Muscle of leg (tissue), 11 donors: ENCODE results near the gene CD53. TPM values are rescaled to one million over a fixed set of nuclear protein-coding genes. Genes with fewer than 3 reads are reported as not detected.

Source experiments
- DNase-seq: peaks from one replicate; pipeline ENCODE4 v3.0.0; 2013
- H3K27ac ChIP-seq: one replicate; pipeline ENCODE4 v1.5.1; 2013; ENCODE audit warnings: mild to moderate bottlenecking, low read length, control low read depth
- H3K27me3 ChIP-seq: one replicate; pipeline ENCODE4 v1.6.1; 2013; ENCODE audit warnings: low read length; ENCODE audit not compliant: control insufficient read depth, insufficient read depth
- H3K36me3 ChIP-seq: one replicate; pipeline ENCODE4 v1.6.1; 2013; ENCODE audit warnings: low read length; ENCODE audit not compliant: control insufficient read depth, insufficient read depth
- H3K4me1 ChIP-seq: one replicate; pipeline ENCODE4 v1.6.1; 2013; ENCODE audit warnings: low read length; ENCODE audit not compliant: control insufficient read depth, insufficient read depth
- H3K4me3 ChIP-seq: one replicate; pipeline ENCODE4 v1.5.1; 2013; ENCODE audit warnings: low read length, control low read depth
- H3K9me3 ChIP-seq: replicated peaks from 2 replicates; pipeline ENCODE4 v1.6.1; 2013; ENCODE audit warnings: low read depth, low read length; ENCODE audit not compliant: control insufficient read depth
- WGBS: methylation state at CpG from one replicate; pipeline ENCODE4 v1.1.5; 2013; ENCODE audit warnings: missing lambda C conversion rate; ENCODE audit not compliant: insufficient coverage; 5-methylcytosine and 5-hydroxymethylcytosine counted together
- polyA plus RNA-seq, 8 donors: library from polyadenylated mRNA; unstranded; fragments of 120-200 nt; gene quantifications; one replicate each; pipeline versions ENCODE4 v1.2.1 to v1.2.3, GENCODE V29; 2013; ENCODE audit warnings: inconsistent platforms in 1 of 8, low replicate concordance in 1 of 8; ENCODE audit not compliant: insufficient read length in 8 of 8, insufficient read depth in 1 of 8
- total RNA-seq: library from RNA; stranded (reverse); fragments of 120-200 nt; gene quantifications from one replicate; pipeline ENCODE4 v1.2.4, GENCODE V29; 2013

CD53 gene
- total and polyA plus RNA-seq, 9 donors: 7.0 to 9.6 (median 7.8) TPM

DNA sequence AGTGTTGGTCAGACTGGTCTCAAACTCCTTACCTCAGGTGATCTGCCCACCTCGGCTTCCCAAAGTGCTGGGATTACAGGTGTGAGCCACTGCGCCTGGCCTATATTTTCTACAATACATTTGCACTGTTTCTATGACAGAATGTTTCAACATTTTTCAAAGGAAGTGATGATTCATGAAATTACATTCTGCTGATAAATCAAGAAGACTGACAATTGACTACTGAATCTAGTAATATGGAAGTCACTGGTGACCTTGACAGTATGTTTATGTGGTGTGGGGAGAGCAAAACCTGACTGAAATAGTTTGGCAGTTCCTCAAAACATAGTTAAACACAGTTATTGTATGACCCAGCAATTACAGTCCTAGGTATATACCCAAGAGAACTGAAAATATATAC lies 72.7 kb downstream of the CD53 start:
- H3K9me3 ChIP-seq: no peaks in the 10 kb centered on the region
- H3K4me1 ChIP-seq: no peaks in the 10 kb centered on the region
- no CpG with 5 or more reads among the region's 2 CpGs for WGBS
- DNase-seq: no peak
- no peaks in the 10 kb centered on the region for H3K27me3 ChIP-seq
- no peaks in the 10 kb centered on the region for H3K36me3 ChIP-seq
- no peak overlapping the region for H3K27ac ChIP-seq
- H3K4me3 ChIP-seq: no peak overlapping the region

DNA sequence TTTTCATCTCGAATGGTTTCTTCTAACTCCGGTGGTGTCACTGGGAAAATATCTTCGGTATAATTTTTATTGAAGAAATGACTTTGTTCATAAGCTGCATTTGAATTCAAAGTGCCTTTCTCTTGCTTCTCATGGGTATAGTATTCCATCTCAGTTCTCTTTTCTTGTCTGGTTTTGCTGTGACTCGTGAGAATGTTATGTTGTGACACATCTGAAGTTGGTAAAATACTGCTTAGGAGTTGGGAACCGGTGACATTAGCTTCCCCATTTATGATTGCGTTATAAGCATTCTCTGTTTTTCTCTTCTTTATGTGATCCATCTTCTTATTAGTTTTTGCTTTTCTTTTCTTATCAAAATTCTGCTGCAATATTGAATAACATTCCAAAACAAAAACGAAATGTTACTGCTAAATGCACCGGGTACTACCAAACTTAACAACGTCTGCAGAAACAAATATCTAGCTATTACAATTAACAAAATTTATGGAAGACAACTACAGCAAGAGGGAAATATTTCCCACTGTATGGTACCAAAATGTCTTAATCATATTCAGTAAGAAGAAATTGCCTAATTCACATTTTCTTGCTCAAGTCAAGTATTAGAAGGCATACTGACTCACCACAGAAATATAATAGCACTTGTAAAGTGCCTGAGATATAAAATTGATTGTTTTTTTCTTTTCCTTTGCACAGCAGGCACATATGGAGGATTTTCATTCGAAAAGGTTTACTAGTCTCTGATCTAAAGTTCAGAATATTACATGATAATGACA lies 75.3 kb downstream of the CD53 start:
- no peaks in the 10 kb centered on the region for H3K9me3 ChIP-seq
- no CpG with 5 or more reads among the region's 10 CpGs for WGBS
- H3K4me3 ChIP-seq: no peak overlapping the region
- no peaks in the 10 kb centered on the region for H3K4me1 ChIP-seq
- no peaks in the 10 kb centered on the region for H3K36me3 ChIP-seq
- no peak overlapping the region for H3K27ac ChIP-seq
- H3K27me3 ChIP-seq: no peaks in the 10 kb centered on the region
- DNase-seq: no peak

Other genes starting within 250 kb of the CD53 start
- gene KCNA3, start 198.2 kb upstream of the CD53 start, total RNA-seq: 0.27 TPM
- under 1 TPM; 0.07 to 0.44 (median 0.19) TPM for gene KCNA3, start 198.2 kb upstream of the CD53 start, polyA plus RNA-seq
- gene LRIF1, start 90.8 kb downstream of the CD53 start, total RNA-seq: 6.6 TPM
- 1 to 10 TPM; 6.2 to 8.5 (median 7.3) TPM for gene LRIF1, start 90.8 kb downstream of the CD53 start, polyA plus RNA-seq